GM10248 (cell line): ENCODE results near the gene PLA1A.
A peak's percentile ranks its signal among the peaks of the same experiment; 100 is the strongest.

ENCODE experiments used
- CTCF ChIA-PET: fragments of 300-600 bp; sonication (Branson Sonifier 250); formaldehyde crosslinking; extraction: SDS; loops from one replicate; lab custom pipeline; 2021; ENCODE audit warnings: antibody characterized with exemption; lab: Yijun Ruan, JAX
- POLR2A ChIA-PET: fragments of 350-650 bp; sonication (Branson Sonifier 250); formaldehyde crosslinking; extraction: SDS; loops from one replicate; lab custom pipeline; 2020; ENCODE audit warnings: antibody characterized with exemption; lab: Yijun Ruan, JAX
- DNase-seq: peaks from one replicate; pipeline ENCODE4 v3.0.0; 2012; ENCODE audit errors: extremely low spot score
- TF ChIP-seq, protein P1 (sequence below): IDR thresholded peaks from 2 replicates; pipeline ENCODE4 v1.5.1; 2012; ENCODE audit warnings: mild to moderate bottlenecking, low read depth; ENCODE audit errors: extremely low read depth, missing control alignments, control extremely low read depth

The PLA1A gene

DNA sequence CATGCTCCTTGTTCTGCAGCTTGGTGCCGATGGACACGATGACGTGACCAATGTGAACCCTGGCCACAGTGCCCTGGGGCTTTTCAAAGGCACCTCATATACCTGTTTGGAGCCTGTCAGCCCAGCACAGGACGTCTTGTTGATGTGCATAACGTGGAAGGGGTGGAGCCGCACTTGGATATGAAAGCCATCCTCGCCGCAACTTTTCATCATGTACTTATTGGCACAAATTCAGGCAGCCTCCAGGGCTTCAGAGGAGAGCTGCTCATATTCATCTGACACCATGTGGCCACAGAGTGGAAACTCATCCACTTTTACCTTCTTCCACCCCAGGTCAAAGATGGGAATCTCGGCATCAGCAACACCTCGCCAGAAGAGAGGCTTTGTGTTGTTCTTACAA, 38.0 kb downstream of the PLA1A start:
- TF ChIP-seq, protein P1, sequence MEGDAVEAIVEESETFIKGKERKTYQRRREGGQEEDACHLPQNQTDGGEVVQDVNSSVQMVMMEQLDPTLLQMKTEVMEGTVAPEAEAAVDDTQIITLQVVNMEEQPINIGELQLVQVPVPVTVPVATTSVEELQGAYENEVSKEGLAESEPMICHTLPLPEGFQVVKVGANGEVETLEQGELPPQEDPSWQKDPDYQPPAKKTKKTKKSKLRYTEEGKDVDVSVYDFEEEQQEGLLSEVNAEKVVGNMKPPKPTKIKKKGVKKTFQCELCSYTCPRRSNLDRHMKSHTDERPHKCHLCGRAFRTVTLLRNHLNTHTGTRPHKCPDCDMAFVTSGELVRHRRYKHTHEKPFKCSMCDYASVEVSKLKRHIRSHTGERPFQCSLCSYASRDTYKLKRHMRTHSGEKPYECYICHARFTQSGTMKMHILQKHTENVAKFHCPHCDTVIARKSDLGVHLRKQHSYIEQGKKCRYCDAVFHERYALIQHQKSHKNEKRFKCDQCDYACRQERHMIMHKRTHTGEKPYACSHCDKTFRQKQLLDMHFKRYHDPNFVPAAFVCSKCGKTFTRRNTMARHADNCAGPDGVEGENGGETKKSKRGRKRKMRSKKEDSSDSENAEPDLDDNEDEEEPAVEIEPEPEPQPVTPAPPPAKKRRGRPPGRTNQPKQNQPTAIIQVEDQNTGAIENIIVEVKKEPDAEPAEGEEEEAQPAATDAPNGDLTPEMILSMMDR: peak; percentile 18
- ChIA-PET POLR2A (interaction anchor here (0.7 to 0.9 kb wide), 2 partner anchors 7 to 23 kb away, joined by 3 read pairs; no protein-coding TSS in a partner anchor), CTCF (interaction anchor here (0.7 to 6.4 kb wide), 7 partner anchors 9 to 135 kb away, joined by 3 to 54 read pairs (median 4); partner anchors contain the start of gene POPDC2)

DNA sequence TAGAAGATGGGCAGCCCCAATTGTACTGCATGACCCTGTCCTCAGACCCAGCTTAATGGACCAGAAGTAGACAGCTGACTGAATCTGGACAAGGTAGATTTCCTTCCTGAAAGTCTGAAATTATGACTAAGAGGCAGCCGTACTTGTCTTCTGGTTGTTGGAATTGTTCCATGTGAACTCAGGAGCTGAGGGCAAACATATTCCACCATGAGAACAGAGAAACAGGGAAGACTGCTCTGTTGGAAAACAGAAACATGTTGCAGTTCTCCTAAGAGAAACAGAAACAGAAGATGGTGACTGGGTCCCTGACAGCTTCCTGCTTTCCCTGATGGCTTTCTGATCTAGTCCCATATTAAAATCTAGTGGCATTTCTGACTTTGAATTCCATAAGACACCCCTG, 38.6 kb downstream of the PLA1A start:
- ChIA-PET POLR2A (interaction anchor here (0.7 to 0.9 kb wide), 2 partner anchors 8 to 23 kb away, joined by 3 read pairs; no protein-coding TSS in a partner anchor), CTCF (interaction anchor here (0.7 to 6.4 kb wide), 10 partner anchors 9 to 135 kb away, joined by 3 to 54 read pairs (median 4); partner anchors contain the start of gene POPDC2)
- TF ChIP-seq, protein P1: no peak

More for the DNA sequence above, 38.0 kb downstream of the PLA1A start:
- DNase-seq: no peak

DNA sequence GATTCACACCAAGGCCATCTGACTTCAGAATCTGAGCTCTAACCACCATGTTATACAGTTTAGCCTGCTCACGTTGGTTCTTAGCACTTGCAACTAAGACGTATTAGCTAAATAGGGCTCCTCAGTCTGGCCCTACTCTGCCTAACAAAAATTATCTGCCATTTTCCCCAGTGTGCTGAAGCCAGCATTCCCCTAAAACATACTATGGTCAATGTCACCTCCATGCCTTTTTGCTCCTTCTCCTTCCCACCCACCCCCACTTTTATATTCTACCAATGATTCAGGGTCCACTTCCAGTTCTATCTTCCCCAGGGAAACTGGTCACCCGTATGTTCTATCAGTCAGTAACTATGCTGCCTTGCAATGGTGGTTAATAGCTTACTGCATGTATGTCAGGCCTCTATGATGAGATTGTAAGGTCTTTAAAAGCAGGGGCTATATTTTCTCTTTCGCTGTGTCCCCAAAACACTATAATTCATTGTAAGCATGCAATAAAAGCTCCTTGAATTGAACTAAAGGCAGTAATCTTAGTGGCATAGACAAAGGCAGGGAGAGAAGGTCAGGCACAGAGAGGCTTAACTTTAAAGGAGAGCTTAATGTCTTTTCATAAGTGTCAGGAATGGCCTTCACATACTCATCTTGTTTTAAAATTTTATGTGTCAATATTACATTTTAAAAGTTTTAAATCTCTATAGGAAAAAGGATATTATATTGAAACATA, 39.4 kb downstream of the PLA1A start:
- DNase-seq: no peak
- TF ChIP-seq, protein P1: no peak
- ChIA-PET POLR2A (interaction anchor here (0.9 kb wide), 1 partner anchor 24 kb away, joined by 3 read pairs; no protein-coding TSS in a partner anchor), CTCF (interaction anchor here (0.7 to 6.4 kb wide), 10 partner anchors 9 to 56 kb away, joined by 3 to 54 read pairs (median 4); partner anchors contain the start of gene POPDC2)

More for the DNA sequence above, 38.6 kb downstream of the PLA1A start:
- DNase-seq: no peak

DNA sequence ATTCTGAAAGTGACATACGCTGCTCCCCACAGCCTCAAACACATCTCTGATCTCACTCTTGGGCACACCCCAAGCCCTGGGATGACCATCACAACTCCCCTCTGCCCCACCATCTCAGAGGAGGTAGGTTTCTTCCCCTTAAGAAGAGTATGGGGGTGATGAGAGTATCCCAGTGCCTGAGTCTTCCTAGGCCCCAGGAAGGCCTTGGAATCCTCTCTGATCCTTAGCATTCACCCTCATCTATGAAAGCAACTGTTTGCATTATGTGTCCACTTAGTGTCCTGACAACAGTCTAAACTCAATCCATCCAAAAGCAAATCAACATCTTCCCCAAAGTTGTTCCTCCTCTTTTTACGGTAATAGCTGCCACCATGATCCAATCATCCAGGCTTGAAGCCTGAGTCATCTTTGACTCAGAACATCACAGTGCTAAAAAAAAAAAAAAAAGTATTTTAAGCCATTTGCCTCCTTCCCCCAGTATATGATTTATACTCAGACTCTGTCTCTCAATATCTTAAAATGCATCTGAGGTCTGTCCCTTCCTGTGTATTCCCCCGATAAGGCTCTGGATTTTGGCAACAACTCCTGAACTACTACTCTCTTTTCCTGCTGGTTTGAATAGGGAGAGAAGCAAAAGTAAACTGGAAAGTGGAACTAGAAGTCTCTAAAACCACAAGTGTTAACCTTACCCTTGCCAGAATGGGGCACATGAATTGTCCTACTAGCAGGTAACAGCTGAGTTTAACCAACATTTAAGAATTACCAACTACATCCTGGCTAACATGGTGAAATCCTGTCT, 40.2 kb downstream of the PLA1A start:
- TF ChIP-seq, protein P1: no peak
- ChIA-PET POLR2A (no interaction called here), CTCF (interaction anchor here (0.7 to 6.4 kb wide), 7 partner anchors 10 to 44 kb away, joined by 3 to 54 read pairs (median 5); no protein-coding TSS in a partner anchor)
- peak; percentile 39 for DNase-seq

DNA sequence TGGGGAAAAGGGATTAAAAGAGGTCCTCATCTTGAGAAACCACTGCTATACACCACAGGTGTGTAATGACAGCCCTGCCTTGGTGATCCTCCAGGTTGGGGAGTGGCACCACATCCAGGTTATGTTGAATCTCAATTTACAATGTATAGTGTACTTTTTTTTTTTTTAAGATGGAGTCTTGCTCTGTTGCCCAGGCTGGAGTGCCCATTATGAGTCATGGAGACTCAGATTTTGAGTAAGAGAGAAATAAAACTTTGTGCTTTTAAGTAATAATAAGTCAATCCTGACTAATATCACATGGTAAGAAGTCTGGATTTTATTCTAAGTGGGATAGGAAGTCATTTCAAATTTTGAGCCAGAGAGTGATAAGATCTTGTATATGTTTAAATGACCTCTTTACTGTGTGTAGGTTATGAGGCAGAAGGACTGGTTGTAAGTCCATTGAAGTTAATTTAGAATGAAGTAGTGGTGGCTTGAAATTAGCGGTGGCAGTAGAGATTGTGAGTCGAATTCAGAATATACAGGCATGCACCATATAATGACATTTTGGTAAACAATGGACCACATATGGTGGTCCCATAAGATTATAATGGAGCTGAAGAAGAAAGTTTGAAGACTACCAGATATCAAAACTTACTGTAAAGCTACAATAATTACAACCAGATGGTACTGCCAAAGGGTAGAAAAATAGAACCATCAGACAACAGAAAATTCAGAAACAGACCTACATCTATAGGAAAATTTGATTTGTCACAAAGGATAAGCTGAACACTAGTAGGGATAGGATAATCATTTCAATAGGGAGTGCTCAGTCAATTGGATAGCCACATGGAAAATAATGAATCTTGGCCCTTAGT, 42.0 kb downstream of the PLA1A start:
- TF ChIP-seq, protein P1: no peak
- ChIA-PET POLR2A (no interaction called here), CTCF (interaction anchor here (1.7 kb wide), 1 partner anchor 39 kb away, joined by 3 read pairs; no protein-coding TSS in a partner anchor)
- DNase-seq: no peak
